HG03432 (cell line): ENCODE results near the gene CEP152.

ENCODE experiments used
- ATAC-seq: cut with Tn5 transposase; IDR thresholded peaks from one replicate; pipeline ENCODE4 v1.9.1; 2021; ENCODE audit warnings: mild to moderate bottlenecking, moderate library complexity; ENCODE audit not compliant: unreplicated experiment

Gene CEP152

DNA sequence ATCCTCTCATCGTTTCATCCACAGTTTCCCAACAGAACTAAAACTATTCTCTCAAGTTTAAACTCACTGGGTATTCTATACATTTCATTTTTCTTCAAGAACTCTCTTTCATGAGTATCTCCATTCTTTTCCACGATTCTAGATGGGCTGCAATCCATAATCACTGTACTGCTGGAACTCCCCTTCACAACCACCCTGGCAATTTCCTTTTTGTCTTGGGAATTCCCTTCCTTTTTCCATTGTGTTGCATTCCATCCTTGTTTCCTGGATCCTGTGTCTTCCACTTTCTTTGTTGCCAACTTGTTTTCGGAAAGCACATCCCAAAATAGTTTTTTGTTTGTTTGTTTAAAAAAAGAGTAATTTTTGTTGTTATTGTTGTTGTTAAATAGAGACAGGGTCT, 98.3 kb downstream of the CEP152 start:
- ATAC-seq = no peak

DNA sequence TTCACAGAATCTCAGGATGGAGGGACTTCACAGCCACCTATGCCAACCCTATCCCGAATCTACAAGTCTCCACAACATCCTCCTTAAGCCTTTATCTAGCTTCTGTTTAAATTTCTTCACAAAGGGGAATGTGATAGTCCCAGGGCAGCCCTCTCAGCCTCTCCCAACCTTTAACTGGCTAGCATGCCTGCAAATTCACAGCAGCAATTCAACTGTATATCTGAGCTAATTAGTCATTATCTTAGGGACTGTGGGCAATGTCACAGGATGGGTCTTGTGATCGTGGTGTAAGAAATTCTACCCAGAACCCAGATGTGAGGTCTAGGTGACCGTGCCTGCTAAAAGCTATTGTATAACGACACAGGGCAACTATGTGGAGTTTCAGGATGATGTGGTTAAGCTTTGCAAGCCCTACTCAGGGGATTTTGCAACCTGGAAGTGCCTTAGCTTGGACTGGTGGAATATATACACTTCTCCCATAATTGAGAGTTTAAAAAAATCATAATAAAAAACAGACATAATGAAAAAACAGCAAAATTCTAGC, 99.8 kb downstream of the CEP152 start:
- ATAC-seq = no peak

DNA sequence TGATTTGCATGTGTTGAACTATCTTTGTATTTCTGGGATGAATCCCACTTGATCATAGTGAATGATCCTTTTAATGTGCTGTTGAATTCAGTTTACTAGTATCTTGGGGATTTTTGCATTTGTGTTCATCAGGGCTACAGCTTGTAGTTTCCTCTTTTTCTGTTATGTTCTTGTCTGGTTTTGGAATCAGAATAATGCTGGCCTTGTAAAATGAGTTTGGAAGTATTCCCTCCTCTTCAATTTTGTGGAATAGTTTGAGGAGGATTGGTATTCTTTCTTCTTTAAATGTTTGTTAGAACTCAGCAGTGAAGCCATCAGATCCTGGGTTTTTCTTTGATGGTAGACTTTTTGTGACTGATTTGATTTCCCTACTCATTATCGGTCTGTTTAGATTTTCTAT, 102.2 kb downstream of the CEP152 start:
- no peak for ATAC-seq

DNA sequence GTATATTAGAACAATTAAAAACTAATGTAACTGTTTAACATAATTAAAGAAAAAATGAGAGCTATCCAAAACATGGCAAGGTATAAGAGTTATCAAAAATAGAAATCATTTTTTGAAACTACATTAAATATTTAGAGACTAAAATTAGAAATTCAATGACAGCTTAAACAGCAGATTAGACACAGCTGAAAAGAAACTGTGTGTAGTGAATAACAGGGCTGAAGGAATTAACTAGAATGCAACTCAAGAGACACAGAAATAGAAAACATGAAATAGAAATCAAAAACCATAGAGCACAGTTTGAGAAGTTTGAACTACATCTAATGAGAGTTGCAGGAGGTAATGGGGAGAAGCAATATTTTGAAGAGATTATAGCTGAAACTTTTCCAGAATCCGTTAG, 105.5 kb downstream of the CEP152 start:
- ATAC-seq = no peak

DNA sequence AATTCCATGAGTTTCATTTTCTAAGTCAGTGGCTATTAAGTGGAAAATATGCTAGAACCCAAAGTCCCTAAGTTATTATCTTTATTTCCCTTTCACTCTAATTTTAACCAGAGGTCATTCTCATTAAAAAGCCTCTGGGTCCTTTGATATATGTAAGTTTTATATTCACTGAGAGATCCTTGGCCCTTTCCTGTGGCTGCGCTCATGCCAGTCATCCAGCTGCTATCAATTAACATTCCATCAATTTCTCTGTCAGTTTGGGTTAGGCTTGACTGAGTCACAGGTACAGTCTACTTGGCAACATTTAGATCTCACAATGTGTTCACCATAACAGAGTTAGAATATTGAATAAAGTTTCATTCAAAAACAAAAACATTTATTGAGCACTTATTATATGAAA, 107.3 kb downstream of the CEP152 start:
- ATAC-seq = no peak

DNA sequence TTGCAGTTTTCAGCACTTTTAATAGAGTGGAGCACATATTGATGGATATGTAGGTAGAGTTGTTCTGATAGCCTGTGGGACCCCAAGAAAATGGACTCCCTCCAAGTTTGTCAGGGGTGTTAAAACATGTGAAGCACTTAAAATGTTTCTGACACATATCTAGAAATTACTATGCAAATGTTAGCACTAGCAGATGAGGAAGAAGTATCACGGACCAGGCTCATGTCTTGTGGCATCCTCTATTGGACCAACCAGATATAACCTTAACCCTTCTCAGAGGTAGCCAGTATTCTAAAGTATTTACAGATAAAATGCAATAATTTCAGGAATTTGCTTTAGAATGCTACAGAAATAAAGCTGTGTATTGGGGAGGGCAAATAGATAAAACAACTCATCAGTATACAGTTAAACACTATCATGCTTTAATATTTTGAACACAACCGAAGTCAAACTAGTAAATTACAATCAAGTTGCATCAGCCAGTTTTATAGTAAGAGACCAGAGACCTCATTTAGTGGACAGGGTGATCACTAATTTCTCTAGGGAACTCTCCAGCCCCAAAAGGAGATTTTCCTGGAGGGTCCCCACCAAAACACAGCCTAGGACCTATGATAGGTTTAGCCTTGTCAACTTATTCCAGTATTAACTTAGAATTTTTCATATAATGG, 108.2 kb downstream of the CEP152 start:
- no peak for ATAC-seq

DNA sequence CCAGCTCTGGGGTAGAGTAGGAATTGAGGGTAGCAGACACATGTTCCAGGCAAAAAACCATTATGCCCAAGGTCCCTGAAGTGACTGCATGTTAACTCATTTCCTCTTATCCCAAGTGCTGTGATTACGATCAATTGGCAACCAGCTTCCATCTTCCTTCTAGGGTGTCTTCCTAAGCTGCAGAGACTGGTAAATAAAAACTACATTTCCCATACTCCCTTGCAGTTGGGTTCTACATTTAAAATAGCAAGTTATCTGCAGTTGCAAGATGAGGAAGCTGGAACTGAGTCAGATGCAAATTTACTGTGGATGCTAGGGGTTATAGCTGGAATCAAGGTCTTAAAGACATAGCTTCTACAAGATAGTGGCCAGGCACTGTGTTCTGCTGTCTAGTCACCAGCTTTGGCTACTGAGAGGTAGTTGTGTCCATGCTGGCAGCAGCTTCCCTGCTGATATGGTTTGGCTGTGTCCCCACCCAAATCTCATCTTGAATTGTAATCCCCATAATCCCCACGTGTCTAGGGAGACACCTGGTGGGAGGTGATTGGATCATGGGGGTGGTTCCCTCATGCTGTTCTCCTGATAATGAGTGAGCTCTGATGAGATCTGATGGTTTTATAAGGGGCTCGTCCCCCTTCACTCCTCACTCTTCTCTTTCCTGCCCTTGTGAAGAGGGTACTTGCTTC, 114.1 kb downstream of the CEP152 start:
- ATAC-seq = no peak

DNA sequence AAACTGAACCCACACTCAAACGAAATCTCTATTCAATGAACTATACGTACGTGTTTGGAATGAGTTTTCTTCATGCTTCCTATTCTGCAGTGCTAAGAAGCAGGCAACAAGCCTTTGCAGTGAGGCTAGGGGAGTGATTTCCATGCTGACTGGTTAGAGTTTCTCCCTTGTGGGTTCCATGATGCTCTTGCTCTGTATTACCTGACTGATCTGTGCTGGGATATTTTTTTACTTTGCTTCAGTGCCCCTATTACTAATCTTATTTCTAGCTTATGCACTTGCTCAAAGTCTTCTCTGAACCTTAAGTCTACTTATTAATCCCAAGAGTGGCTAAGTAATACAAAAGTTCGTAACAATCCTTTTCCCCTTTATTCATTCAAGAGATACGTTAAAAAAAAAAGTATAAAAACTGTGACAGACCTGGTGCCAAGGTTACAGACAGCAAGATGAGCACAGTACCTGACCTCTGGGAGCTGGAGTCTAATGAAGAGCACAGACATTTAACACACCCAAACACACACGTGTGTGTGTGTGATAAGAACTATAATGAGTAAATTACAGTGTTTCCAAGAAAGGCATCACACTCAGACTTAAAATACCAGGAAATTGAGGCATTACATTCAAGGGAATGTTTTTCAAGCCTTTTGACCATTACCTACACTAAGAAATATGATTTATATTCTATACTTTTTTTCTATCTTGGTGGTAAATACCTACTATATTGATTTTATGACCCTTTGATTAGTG, 114.9 kb downstream of the CEP152 start:
- no peak for ATAC-seq

DNA sequence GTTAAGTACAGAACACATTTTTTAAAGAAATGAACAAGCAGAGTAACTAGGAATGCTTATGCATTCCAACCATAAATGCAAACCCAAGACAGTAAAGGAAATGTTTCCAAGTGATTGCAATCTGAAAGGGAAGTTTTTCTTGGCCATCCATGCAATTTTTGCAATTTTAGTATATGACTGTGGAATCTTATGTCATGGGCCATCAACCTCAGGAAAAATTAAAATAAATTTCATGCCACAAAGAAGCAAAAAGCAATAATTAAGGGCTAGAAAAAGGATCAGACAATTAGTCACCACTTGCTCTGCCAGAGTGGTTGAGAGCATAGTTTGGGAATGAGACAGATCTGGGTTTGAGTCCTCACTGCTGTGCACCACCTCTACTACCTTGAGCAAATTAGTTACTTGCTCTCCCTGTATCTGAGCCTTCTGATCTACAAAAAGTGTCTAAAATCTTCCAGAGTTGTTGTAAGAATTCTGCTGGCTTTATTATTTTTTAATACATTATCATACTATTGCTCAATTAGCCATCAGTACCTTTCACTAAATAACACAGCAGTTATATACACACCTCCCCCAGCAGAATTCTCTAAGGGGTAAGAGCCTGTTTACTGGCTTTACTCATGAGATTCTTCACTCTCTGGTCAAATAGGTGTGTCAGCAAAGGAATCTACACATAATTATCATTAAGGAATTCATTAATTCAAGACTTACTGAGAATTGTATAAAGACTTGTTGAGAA, 115.6 kb downstream of the CEP152 start:
- no peak for ATAC-seq

DNA sequence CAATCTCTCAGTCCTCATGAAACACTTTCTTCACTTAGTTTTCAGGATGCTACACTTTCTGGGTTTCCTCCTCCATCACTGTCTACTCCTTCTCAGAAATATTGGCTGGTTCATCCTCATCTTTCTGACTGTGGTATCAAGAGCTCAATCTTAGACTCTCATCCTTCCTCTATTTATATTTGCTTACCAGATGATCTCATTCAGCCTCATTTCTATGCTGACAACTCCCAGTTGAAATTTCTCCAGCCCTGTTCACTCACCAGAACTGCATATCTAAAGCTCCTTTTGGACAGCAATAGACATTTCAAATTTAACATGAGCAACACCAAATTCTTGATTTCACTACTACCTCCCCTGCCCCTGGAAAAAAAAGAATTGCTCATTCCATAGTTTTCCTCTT, 117.4 kb downstream of the CEP152 start:
- ATAC-seq = no peak

DNA sequence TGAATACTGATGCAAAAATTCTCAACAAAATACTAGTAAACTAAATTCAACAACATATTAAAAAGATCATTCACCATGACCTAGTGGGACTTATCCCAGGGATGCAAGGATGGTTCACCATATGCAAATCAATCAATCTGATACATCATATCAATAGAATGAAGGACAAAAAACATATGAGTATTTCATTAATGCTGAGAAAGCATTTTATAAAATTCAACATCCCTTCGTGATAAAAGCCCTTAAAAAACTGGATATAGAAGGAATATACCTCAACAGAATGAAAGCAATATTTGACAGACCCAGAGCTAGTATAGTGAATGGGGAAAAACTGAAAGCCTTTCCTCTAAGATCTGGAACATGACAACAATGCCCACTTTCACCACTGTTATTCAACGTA, 122.4 kb downstream of the CEP152 start:
- ATAC-seq = no peak
